ENCODE measurements around the gene KRTAP10-2.
"Not testable (repeated sequence)": the region's sequence is repeated elsewhere in the genome, so short reads cannot be mapped to it uniquely, and the experiment has no call there.

The KRTAP10-2 gene

DNA sequence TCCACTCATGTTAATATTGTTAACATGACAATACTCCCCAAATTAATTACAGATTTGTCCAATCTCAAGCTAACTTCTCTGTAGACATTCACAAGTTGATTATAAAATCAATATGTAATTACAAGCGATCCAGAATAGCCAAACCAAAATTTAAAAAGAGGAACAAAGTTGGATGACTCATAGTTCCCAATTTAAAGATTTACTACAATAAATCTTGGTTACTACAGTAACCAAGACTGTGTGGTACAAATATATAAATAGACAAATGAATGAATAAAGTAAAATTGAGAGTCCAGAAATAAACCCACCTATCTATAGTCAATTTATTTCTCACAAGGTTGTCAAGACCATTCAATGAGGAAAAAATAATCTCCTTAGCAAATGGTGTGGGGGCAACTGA, 15.1 kb upstream of the KRTAP10-2 start:
- DNase-seq = no peak

DNA sequence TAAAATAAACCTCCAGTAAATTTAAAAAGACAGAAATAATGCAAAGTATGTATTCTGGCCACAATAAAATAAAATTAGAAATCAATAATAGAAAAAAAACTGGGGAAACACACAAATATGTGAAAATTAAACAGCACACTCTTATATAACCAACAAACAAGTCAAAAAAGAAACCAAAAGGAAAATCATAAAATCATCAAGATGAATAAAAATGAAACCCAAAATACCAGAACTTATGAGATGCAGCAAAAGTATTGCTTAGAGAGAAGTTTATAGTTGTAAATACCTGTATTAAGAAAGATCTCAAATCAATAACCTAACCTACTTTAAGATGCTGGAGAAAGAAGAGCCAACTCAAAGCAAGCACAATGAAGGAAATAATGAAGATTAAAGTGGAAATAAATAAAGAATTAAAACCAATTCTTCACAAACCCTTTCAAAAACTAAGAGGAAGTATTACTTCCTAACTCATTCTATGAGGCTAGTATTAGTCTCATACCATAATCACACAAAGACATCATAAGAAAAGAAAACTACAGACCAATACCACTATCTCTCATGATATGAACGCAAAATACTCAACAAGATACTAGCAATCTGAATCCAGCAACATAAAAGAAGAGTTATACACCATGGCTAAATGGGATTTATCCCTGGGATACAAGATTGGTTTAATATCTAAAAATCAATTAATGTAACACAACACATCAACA, 13.7 kb upstream of the KRTAP10-2 start:
- no peak for DNase-seq

DNA sequence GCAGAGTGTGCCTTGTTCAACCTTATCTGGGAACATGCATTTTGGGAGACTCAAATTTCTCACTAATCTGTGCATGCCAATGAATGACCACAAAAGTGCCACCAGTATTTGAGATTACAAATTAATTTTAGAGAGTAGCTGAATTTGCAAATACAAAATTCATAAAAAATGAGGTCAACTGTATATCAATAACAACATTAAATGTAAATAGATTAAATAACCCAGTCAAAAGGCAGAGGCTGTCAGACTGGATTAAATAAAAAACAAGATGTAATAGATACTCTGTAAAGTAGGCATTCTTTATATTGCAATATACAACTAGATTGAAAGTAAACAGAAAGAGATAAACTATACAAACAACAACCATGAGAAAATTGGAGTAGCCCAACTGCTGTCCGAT, 12.8 kb upstream of the KRTAP10-2 start:
- no peak for DNase-seq

GRCh38 chr21:44558695-44559094, 7.4 kb upstream of the KRTAP10-2 start, which contains the start of gene KRTAP10-3:
Gene KRTAP10-3, minus strand, starts transcription at chr21:44558795. Its CDS starts 80 bp downstream, at chr21:44558715.
- no peak for DNase-seq

GRCh38 chr21:44558329-44558675, 7.0 kb upstream of the KRTAP10-2 start:
- DNase-seq = not testable (repeated sequence)

DNA sequence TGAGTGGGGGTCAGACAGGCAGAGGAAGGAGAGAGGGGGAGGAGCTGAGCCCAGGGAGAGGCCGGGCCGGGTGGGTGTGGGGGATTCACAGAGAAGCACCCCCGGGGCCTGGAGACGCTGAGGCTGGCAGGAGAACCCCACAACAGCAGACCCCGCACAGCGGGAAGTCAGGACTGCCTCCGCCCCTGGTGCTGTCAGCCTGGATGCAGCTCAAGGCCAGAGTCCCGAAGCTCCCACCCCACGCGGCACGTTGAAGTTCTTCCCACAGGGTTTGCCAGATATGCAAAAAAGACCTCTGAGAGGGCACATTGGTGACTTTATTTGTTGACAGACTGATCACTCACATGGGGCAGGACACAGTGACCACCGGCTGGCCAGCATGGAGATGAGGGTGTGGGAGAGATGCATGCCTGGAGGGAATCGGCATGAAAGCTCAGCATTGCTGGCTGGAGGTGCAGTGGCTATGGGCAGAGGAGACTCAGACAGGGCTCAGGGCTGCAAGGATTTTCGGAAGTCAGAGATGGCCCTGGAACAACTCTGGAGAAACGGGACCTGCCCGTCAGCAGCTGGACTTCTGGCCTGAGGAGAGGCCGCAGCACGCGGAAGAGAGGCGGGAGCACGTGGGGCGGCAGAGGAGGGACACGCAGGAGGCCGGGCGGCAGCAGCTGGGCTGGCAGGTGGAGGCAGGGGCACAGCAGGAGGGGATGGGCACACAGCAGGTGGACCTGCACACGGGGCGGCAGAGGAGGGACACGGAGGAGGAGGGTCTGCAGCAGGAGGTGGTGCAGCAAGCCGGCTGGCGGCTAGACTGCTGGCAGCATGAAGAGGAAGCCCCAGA, 6.4 kb upstream of the KRTAP10-2 start:
- DNase-seq = no peak

- DNase-seq = no peak
Measured at GRCh38 chr21:44556879-44557278, 5.6 kb upstream of the KRTAP10-2 start.

- no peak for DNase-seq
Measured at GRCh38 chr21:44555200-44555875, 4.0 kb upstream of the KRTAP10-2 start.

DNA sequence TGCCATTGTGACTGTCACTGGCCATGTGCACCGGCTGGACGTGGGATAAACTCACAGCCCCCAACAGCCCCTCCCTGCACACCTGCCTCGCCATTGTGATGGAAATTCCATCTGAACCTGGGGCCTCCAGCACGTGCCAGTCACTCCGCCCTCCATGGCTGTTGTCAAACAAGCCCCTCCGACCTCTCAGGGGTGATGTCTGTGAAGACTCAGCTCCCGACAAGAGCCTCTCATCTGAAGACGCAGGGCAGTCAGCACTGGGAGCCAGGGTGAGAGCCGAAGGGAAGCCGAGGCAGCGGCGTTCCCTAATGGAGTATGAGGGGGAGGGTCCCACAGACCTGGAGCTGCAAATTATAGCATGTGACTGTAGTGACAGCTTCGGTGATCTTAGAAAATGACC, 1.4 kb upstream of the KRTAP10-2 start:
- no peak for DNase-seq

DNA sequence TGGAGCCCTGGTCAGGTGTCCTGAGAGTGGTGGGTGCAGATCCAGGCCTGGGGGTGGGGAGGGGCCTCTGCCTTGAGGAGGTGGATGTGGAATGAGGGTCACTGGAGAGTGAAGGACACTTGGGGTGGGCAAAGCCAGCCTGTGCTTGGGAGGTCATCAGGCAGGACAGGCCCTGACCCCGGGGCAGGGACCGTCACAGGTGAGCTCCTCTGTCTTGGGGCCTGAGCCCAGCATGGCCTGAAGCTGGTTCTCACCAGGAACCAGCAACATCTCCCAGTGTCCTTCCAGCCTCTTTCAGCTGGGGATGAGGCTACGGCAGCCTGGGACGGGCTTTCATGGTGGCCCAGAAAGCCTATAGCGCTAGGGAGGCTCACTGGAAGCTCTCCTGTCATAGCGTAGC, 831 bp upstream of the KRTAP10-2 start:
- DNase-seq = no peak

DNA sequence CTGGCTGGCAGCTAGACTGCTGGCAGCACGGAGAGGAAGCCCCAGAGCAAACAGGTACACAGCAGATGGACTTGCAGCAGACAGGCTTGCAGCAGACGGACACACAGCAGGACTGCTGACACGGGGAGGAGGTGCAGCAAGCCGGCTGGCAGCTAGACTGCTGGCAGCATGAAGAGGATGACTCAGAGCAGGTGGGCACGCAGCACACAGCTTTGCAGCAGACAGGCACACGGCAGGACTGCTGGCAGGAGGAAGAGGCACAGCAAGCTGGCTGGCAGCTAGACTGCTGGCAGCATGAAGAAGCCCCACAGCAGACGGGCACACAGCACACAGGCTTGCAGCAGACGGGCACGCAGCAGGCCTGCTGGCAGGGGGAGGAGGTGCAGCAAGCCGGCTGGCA, 498 bp downstream of the KRTAP10-2 start:
- no peak for DNase-seq

- DNase-seq = not testable (repeated sequence)
Measured at GRCh38 chr21:44550285-44550684, 1.0 kb downstream of the KRTAP10-2 start.

DNA sequence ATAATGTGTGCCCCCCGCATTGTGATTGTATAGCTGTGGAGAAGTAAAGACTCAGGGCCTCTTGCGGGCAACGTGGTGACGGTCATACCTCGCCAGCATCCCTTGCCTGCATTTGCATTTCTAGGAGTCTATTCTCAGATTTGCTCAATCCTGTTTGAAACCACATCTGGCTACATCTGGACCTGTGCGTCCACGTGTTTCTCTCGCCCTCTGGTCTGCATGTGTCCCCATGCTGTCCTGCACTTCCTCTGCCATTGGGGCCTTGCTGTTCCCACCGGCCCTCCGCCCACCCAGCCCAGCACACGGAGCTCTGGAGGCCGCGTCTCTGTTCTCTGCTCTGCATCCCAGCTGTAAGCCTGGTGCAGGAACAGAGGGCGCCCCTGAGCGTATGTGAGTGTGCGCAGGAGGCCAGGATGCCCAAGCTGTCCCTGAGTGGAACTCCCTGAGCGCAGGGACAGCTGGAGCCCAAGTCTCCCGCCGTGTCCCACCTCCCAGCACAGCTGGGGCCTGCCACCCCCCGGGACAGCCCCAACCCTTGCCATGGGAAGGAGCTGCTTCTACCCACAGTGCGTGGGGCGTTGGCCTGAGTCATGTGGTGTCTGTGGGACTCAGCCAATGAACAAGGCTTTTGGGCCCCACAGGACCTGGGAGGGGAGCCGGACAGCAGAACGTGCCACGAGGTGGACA, 1.6 kb downstream of the KRTAP10-2 start:
- DNase-seq = no peak

- DNase-seq = no peak
Measured at GRCh38 chr21:44548922-44549321, 2.4 kb downstream of the KRTAP10-2 start.

- DNase-seq = no peak
Measured at GRCh38 chr21:44548381-44548780, 2.9 kb downstream of the KRTAP10-2 start.

GRCh38 chr21:44547656-44548331, 3.5 kb downstream of the KRTAP10-2 start:
- DNase-seq = peak; percentile 66

- no peak for DNase-seq
Measured at GRCh38 chr21:44544566-44544965, 6.7 kb downstream of the KRTAP10-2 start.

DNA sequence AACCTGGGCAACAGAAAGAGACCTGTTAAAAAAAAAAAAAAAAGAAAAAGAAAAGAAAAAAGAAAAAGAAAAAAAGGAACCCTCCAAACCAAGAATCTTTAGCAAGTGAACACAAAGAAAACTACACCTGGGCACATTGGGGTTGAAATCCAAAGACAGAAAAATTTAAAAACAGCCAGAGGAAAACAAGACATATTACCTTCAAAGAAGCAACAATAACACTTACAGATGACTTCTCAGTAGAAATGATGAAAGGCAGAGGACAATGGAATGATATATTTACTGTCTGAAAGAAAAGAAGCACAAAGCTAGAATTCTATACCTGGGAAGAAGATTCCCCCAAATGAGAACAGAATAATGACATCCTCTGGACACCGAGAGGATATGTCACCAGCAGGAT, 8.6 kb downstream of the KRTAP10-2 start:
- DNase-seq = no peak

GRCh38 chr21:44540741-44541288, 10.5 kb downstream of the KRTAP10-2 start:
- no peak for DNase-seq

- DNase-seq = no peak
Measured at GRCh38 chr21:44539991-44540666, 11.2 kb downstream of the KRTAP10-2 start, which contains the start of gene KRTAP10-1. Gene KRTAP10-1, minus strand, starts transcription at chr21:44540195. Its CDS starts 45 bp downstream, at chr21:44540150.

DNA sequence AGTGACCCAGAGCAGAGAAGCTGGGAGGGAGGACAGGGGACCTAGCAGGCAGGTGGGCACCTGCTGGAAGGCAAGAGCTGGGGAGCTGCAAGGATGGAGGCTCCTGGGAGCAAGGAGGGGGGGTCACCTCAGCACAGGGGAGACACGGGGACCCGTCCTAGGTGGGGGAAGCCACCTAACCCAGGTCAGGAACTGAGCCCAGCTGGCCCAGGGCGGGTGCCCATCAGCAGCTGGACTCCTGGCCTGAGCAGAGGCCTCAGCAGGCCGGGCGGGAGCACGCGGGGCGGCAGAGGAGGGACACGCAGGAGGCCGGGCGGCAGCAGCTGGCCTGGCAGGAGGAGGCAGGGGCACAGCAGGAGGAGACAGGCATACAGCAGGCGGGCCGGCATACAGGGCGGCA, 12.3 kb downstream of the KRTAP10-2 start:
- no peak for DNase-seq
